Heart right ventricle (tissue), 16 donors: Measurements from ENCODE around the gene HS3ST5. TPM values are rescaled to one million over a fixed set of nuclear protein-coding genes. Genes with fewer than 3 reads are reported as not detected.

Experiments used
- ATAC-seq, 8 donors: fragments of 200-7000 bp; cut with Tn5 transposase; one replicate each; pipeline ENCODE4 v1.9.1; 2020; ENCODE audit warnings: mild to moderate bottlenecking in 8 of 8, moderate library complexity in 8 of 8, moderate number of reproducible peaks in 1 of 8
- DNase-seq, 2 donors: peaks; one replicate each; pipeline ENCODE4 v3.0.0-alpha.2; 2020
- H3K27ac ChIP-seq, 10 donors: fragments of 200-600 bp; sonication (generic) in 2 of 10; one replicate each; pipeline versions ENCODE4 v1.5.0 to v1.8.0; 2020 to 2022; ENCODE audit warnings: mild to moderate bottlenecking in 3 of 10
- H3K27me3 ChIP-seq, 7 donors: fragments of 200-600 bp; one replicate each; pipeline ENCODE4 v1.8.0; 2021 to 2022; ENCODE audit warnings: mild to moderate bottlenecking in 2 of 7
- H3K36me3 ChIP-seq, 9 donors: fragments of 200-600 bp; sonication (generic) in 1 of 9; one replicate each; pipeline versions ENCODE4 v1.5.0 to v1.8.0; 2020 to 2022; ENCODE audit warnings: mild to moderate bottlenecking in 2 of 9
- H3K4me1 ChIP-seq, 9 donors: fragments of 200-600 bp; sonication (generic) in 1 of 9; one replicate each; pipeline versions ENCODE4 v1.5.0 to v1.8.0; 2020 to 2022; ENCODE audit warnings: mild to moderate bottlenecking in 4 of 9
- H3K4me3 ChIP-seq, 10 donors: fragments of 200-600 bp; sonication (generic) in 2 of 10; one replicate each; pipeline versions ENCODE4 v1.5.0 to v1.8.0; 2020 to 2022; ENCODE audit warnings: mild to moderate bottlenecking in 7 of 10, moderate library complexity in 2 of 10
- H3K9me3 ChIP-seq, 11 donors: fragments of 200-600 bp in 10 of 11; sonication (generic) in 2 of 11; one replicate each; pipeline versions ENCODE4 v1.5.0 to v1.8.0; 2013 to 2022; ENCODE audit warnings: mild to moderate bottlenecking in 2 of 11, control low read depth in 1 of 11, moderate library complexity in 1 of 11
- CTCF ChIP-seq, 9 donors: fragments of 200-600 bp; sonication (generic) in 2 of 9; IDR thresholded peaks; one replicate each; pipeline versions ENCODE4 v1.5.0 to v1.8.0; 2021 to 2022; ENCODE audit warnings: antibody characterized with exemption in 9 of 9, mild to moderate bottlenecking in 5 of 9, moderate library complexity in 1 of 9
- WGBS, 2 donors: extraction: QIAGEN DNeasy Blood & Tissue Kit; methylation state at CpG; one replicate each; pipeline ENCODE4 v1.1.7; 2013; ENCODE audit warnings: inconsistent platforms in 1 of 2; 5-methylcytosine and 5-hydroxymethylcytosine counted together
- intact Hi-C, 10 donors: fragments of 100-400 bp; cut with DNase I; formaldehyde crosslinking; loops; one replicate each; pipeline versions ENCODE4 v1.11.1 to v1.14.2; 2022
- polyA plus RNA-seq, 2 donors: library from polyadenylated mRNA; stranded (reverse); fragments of 200-250 nt; gene quantifications; one replicate each; pipeline ENCODE4 v1.2.3, GENCODE V29; 2013
- total RNA-seq, 10 donors: library from RNA; stranded (reverse); fragmentation: NEBNext Ultra II Directional in 3 of 10; extraction: Animal tissue kit (Norgen Biotek cat#: 25700) in 3 of 10; gene quantifications; one replicate each; pipeline versions ENCODE4 v1.2.1 to v1.2.4, GENCODE V29; 2021 to 2023
- donor health status: Arrhythmogenic right ventricular cardiomyopathy.
- donor health status: ischemic (EF 13 %, LVEDD 7.1; RV severe dilation, severe dysfunction).
- donor health status: healthy with polysubstance abuse.
- donor health status: DM: no; HTN: yes; CAD: no.
- donor health status: DM: no; HTN: no; CAD: no.
- donor health status: ischemic (EF 25% LVEDD 6.9; RV normal size, moderate dysfunction).
- donor health status: ischemic (EF 25% LVEDD 5.7; RV mildly dilated, moderate dysfunction).
- donor health status: healthy.
- donor health status: DM: yes; HTN: yes; CAD: no.
- donor health status: Ischemic cardiomyopathy.
- donor health status: ischemic (EF 35%, LVEDD 5.7; RV mildly dilated, moderate dysfunction).
- donor health status: nonischemic (EF 11% LVEDD 7.7; RV severe dilation, severe dysfunction).
- donor health status: DM: yes; HTN: yes; CAD: no.
- donor health status: PGD.
- donor health status: ischemic (EF 29% LVEDD 5.4; RV normal size, mild dysfunction).
- donor health status: nonischemic (EF 23%, LVEDD 6.1; RV moderate dilation, normal function).

Gene HS3ST5
- total and polyA plus RNA-seq, 12 donors, result not detected

GRCh38 chr6:114144887-114145851, 197.7 kb downstream of the HS3ST5 start:
- ATAC-seq (no peak), DNase-seq (no peak)
- Histone ChIP-seq H3K4me1 (no peaks in the 10 kb centered on the region), H3K4me3 (no peak overlapping the region), H3K9me3 (peaks cover 0 to 10% (median 0%) of the 10 kb centered on the region in 11 donors), H3K27me3 (peaks cover 0 to 9% (median 0%) of the 10 kb centered on the region in 7 donors), H3K27ac (no peak overlapping the region), H3K36me3 (no peaks in the 10 kb centered on the region)
- no peak for TF ChIP-seq CTCF (IDR thresholded peaks at IDR 0.05)
- 26 to 28% methylated on average over 9 of the region's 9 CpGs for WGBS, 2 donors
- intact Hi-C loops, result no loop called here

- 80 to 86% methylated on average over 7 of the region's 7 CpGs for WGBS, 2 donors
- intact Hi-C loops, result no loop called here
These were observed 200.6 kb downstream of the HS3ST5 start for GRCh38 chr6:114142258-114142657.

GRCh38 chr6:114140416-114140815, 202.4 kb downstream of the HS3ST5 start:
- intact Hi-C loops, result no loop called here
- WGBS, 2 donors, result 40 to 47% methylated on average over 5 of the region's 5 CpGs
- Histone ChIP-seq H3K27me3 (peaks cover 0 to 8% (median 4%) of the 10 kb centered on the region in 7 donors), H3K4me1 (no peaks in the 10 kb centered on the region), H3K36me3 (no peaks in the 10 kb centered on the region), H3K4me3 (no peak overlapping the region), H3K9me3 (no peaks in the 10 kb centered on the region), H3K27ac (no peak overlapping the region)
- no peak for DNase-seq
- no peak for TF ChIP-seq CTCF (IDR thresholded peaks at IDR 0.05)
- no peak for ATAC-seq

More at GRCh38 chr6:114142258-114142657, 200.6 kb downstream of the HS3ST5 start:
- no peak overlapping the region for H3K4me3 ChIP-seq
- H3K27ac ChIP-seq, result no peak overlapping the region
- DNase-seq (no peak), ATAC-seq (no peak)
- no peaks in the 10 kb centered on the region for H3K4me1 ChIP-seq
- no peaks in the 10 kb centered on the region for H3K36me3 ChIP-seq
- no peak for TF ChIP-seq CTCF (IDR thresholded peaks at IDR 0.05)
- H3K27me3 ChIP-seq, result peaks cover 0 to 9% (median 4%) of the 10 kb centered on the region in 7 donors
- H3K9me3 ChIP-seq, result peaks cover 0 to 9% (median 0%) of the 10 kb centered on the region in 11 donors

- ATAC-seq (no peak), DNase-seq (no peak)
- intact Hi-C loops, result no loop called here
- H3K27me3 ChIP-seq, result peaks cover 0 to 8% (median 0%) of the 10 kb centered on the region in 7 donors
- 94 to 98% methylated on average over 4 of the region's 4 CpGs for WGBS, 2 donors
- no peak overlapping the region for H3K27ac ChIP-seq
- no peak for TF ChIP-seq CTCF (IDR thresholded peaks at IDR 0.05)
- H3K36me3 ChIP-seq, result no peaks in the 10 kb centered on the region
- H3K4me3 ChIP-seq, result no peak overlapping the region
- H3K4me1 ChIP-seq, result no peaks in the 10 kb centered on the region
- no peaks in the 10 kb centered on the region for H3K9me3 ChIP-seq
These were observed 204.1 kb downstream of the HS3ST5 start for GRCh38 chr6:114138577-114139248.
